ENCODE data around the gene HDAC1.

HDAC1 gene

DNA sequence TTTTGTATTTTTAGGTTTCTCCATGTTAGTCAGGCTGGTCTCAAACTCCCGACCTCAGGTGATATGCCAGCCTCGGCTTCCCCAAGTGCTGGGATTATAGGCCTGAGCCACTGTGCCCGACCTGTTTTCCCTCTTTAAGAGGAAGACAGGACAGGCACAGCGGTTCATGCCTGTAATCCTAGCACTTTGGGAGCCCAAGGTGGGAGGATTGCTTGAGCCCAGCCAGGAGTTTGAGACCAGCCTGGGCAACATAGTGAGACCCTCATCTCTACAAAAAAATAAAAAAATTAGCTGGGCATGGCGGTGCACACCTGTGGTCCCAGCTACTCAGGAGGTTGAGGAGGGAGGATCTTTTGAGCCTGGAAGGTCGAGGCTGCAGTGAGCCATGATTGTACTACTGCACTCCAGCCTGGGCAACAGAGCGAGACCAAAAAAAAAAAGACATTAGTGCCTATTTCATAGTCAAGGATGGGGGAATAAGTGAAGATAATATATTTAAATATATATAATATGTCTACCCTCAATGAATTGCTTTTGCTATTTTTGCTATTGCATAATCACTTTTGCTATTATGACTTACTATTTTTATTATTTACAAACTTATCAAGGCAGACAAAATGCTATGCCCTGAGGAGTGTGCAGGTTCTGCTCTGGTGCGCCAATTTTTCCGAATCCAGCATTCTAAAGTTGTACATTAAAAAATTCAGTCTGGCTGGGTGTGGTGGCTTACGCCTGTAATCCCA lies 26.4 kb downstream of the HDAC1 start:
- no peak overlapping the region for H3K4me3 ChIP-seq (ENCODE audit: low read depth, low read length)
- TF ChIP-seq, protein P1, sequence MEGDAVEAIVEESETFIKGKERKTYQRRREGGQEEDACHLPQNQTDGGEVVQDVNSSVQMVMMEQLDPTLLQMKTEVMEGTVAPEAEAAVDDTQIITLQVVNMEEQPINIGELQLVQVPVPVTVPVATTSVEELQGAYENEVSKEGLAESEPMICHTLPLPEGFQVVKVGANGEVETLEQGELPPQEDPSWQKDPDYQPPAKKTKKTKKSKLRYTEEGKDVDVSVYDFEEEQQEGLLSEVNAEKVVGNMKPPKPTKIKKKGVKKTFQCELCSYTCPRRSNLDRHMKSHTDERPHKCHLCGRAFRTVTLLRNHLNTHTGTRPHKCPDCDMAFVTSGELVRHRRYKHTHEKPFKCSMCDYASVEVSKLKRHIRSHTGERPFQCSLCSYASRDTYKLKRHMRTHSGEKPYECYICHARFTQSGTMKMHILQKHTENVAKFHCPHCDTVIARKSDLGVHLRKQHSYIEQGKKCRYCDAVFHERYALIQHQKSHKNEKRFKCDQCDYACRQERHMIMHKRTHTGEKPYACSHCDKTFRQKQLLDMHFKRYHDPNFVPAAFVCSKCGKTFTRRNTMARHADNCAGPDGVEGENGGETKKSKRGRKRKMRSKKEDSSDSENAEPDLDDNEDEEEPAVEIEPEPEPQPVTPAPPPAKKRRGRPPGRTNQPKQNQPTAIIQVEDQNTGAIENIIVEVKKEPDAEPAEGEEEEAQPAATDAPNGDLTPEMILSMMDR (IDR thresholded peaks at IDR 0.05; ENCODE audit: borderline replicate concordance, insufficient read depth, low read depth, low read length): no peak

DNA sequence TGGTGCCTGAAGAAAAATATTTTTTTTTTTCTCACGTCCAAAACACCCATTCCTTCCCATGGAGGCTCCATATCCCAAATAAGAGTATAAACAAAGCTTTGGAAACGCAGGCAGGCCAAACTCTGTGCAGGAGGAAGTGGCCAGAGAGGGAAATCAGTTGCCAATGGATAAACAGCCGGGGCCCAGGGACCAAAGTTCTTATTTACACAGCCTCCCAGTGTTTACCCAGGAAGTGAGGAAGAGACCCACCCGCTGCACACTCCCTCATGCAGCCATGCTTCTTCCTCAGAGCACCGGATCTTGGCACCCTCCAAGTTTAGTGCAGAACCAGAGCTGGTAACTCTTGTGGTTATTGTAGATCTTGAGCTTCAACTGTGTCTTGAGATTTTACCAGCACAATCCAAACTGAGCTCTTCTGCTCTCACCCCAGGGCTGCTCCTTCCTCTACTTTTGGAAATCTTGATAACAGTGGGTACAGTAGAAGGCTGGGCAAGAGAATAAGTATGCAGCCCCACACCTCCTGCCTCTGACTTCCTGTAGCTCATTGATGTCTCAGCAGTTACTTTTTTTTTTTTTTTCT lies 29.9 kb downstream of the HDAC1 start:
- TF ChIP-seq, protein P1 (IDR thresholded peaks at IDR 0.05; ENCODE audit: borderline replicate concordance, insufficient read depth, low read depth, low read length): no peak
- no peak overlapping the region for H3K4me3 ChIP-seq (ENCODE audit: low read depth, low read length)

DNA sequence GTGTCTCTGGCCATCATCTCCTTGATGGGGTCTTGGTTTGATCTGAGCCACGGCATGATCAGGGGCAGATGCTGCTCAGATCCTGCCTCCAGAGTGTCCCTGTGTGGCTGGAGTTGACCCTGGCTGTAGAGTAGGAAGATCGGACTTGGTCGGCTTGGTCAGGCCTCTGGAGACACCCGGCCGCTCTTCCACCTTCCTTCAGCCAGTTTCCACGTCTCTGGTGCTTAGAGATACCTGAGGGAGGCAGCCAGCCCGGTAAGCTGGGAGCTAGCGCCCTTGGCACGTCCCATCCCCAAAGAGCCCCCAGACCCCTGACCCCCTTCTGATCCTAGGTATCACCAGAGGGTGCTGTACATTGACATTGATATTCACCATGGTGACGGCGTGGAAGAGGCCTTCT lies 35.3 kb downstream of the HDAC1 start:
- TF ChIP-seq, protein P1 (IDR thresholded peaks at IDR 0.05; ENCODE audit: borderline replicate concordance, insufficient read depth, low read depth, low read length): no peak

DNA sequence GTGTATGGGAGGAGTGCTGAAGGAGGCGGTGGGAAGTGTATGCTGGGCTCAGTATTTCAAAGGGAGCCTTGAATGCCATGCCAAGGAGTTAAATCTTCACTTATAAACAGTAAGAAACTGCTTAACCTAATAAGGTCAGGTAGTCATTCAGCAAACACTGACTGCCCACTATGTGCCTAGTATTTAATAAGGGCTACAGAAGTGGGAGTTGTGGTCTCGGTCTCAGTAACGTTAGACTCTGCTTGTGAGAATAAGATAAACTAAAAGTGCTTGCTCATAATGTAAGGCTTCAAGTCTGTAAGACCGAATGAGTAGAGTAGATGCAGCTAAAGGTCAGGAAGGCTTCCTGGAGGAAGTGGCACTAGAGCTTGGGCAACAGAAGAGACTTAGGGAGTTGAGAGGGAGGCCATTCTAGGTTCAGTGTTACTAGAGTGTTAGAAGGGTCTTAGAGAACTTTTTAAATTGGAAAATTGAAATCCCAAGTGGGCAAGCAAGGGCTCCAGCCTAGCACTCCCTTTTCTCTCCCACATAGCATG lies 38.1 kb downstream of the HDAC1 start:
- no peak overlapping the region for H3K4me3 ChIP-seq (ENCODE audit: low read depth, low read length)
- TF ChIP-seq, protein P1 (IDR thresholded peaks at IDR 0.05; ENCODE audit: borderline replicate concordance, insufficient read depth, low read depth, low read length): no peak

More for the DNA sequence above, 35.3 kb downstream of the HDAC1 start:
- no peak overlapping the region for H3K4me3 ChIP-seq (ENCODE audit: low read depth, low read length)

DNA sequence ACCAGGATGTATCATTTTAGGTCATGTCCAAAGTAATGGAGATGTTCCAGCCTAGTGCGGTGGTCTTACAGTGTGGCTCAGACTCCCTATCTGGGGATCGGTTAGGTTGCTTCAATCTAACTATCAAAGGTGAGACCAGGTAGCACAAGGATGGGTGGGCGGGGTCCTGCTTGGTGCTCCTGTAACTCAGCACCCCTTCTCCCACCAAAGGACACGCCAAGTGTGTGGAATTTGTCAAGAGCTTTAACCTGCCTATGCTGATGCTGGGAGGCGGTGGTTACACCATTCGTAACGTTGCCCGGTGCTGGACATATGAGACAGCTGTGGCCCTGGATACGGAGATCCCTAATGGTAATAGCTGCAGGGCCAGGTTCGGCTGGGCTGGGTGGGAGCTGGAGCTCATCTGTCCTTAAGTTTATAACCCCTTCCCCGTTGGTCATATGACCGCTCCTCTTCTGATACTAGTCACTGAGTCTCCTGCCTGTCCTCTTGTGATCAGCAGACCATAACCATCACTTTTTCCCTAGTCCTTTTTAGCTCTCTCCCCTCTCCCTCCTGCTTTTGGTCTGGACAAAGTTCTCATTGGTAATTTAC lies 38.8 kb downstream of the HDAC1 start:
- H3K4me3 ChIP-seq (ENCODE audit: low read depth, low read length): no peak overlapping the region
- TF ChIP-seq, protein P1 (IDR thresholded peaks at IDR 0.05; ENCODE audit: borderline replicate concordance, insufficient read depth, low read depth, low read length): no peak

DNA sequence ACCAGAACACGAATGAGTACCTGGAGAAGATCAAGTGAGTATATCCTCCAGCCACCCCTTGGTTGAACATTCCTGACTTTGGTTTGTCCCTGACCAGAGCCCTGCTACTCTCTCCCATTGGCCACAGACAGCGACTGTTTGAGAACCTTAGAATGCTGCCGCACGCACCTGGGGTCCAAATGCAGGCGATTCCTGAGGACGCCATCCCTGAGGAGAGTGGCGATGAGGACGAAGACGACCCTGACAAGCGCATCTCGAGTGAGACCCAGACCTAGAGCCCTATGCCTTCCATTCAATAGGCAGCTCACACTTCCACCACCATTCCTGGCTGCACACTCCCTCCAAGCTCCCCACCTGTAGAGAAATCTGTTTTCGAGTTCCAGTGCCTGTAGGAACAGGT lies 39.7 kb downstream of the HDAC1 start:
- TF ChIP-seq, protein P1 (IDR thresholded peaks at IDR 0.05; ENCODE audit: borderline replicate concordance, insufficient read depth, low read depth, low read length): no peak
- no peak overlapping the region for H3K4me3 ChIP-seq (ENCODE audit: low read depth, low read length)
